SKM-1 (cell line): Measurements from ENCODE around the gene CASP1.

Experiments used
- DNase-seq: peaks from one replicate; lab custom pipeline; 2025; ENCODE audit not compliant: unreplicated experiment; lab: John Stamatoyannopoulos, UW

Gene CASP1

GRCh38 chr11:104995001-104995408, 39.9 kb downstream of the CASP1 start:
- no peak for DNase-seq

DNA sequence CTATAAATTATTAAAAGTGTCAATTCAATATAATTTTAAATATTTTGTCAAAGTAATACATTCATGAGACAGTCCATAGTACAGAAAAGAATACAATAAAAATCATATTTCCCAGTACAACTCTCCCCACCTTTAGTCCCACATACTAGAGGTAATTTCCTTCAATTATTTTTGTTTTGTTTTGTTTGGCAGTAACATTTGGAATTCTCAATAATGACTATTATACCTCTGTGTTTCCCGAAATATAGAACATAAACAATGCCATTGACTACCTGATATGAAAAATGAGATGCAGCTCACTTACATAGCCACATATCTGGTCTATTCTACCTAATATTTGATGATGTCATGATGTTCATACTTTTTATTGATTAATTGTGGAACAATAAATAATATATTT, 42.2 kb downstream of the CASP1 start:
- DNase-seq = no peak

DNA sequence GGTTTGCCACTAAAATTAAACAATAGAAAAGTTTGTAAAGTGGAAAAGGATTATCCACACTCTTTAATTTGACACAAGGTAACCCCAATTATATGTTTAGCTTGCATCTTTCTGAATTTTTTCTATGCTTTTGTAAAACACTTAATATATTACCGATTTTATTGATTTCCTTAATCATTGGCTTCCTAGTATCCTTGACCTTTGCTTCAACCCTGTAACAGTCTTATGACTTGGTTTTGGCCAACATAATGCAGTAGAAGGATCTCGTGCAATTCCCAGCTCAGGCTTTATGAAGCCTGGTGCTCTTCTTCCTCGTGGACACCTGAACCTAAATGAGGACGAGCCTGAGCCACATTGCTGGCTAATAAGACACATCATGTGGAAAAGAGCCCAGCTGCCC, 43.0 kb downstream of the CASP1 start:
- no peak for DNase-seq

- DNase-seq = no peak
Observed at GRCh38 chr11:104984808-104985207, 50.1 kb downstream of the CASP1 start.

DNA sequence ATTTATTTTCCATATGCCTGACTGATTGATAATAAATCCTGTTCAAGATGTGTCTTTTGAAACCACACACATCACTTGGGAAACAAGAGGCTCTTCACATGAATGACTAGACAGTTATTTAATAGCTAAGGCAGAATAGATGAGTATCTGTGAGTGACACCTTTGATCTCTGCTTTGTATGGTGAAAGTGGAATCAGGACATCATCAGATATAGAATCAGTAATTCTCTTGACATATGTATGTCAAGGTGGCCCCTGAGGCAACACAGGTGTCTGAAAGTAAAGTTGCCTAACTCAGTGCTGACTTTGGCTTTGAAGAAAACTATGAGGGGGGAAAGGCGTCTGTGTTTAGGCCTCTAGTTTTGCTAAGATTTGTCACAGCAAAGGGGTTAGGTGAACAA, 55.1 kb downstream of the CASP1 start:
- DNase-seq = no peak
